NB4 (cell line): ENCODE data around the gene RAB20.

ENCODE experiments used
- DNase-seq: peaks from one replicate; pipeline ENCODE4 v3.0.0; 2010; ENCODE audit warnings: low read depth
- H3K4me3 ChIP-seq: one replicate; pipeline ENCODE4 v1.5.1; 2011; ENCODE audit warnings: mild to moderate bottlenecking, low read depth, low read length, moderate library complexity
- MYC ChIP-seq: IDR thresholded peaks from 2 replicates; pipeline ENCODE4 v1.6.1; 2011; ENCODE audit warnings: low read depth, low read length
- POLR2A ChIP-seq: IDR thresholded peaks from 2 replicates; pipeline ENCODE4 v1.6.1; 2011; ENCODE audit warnings: mild to moderate bottlenecking; ENCODE audit not compliant: insufficient read length; ENCODE audit errors: extremely low read depth
- TF ChIP-seq, protein P1 (sequence below): IDR thresholded peaks from 2 replicates; pipeline ENCODE4 v1.6.1; 2011; ENCODE audit warnings: low read depth, low read length
- TF ChIP-seq, protein P2 (sequence below): IDR thresholded peaks from one replicate; pipeline ENCODE4 v1.5.1; 2012; ENCODE audit warnings: low read depth, low read length

The RAB20 gene

DNA sequence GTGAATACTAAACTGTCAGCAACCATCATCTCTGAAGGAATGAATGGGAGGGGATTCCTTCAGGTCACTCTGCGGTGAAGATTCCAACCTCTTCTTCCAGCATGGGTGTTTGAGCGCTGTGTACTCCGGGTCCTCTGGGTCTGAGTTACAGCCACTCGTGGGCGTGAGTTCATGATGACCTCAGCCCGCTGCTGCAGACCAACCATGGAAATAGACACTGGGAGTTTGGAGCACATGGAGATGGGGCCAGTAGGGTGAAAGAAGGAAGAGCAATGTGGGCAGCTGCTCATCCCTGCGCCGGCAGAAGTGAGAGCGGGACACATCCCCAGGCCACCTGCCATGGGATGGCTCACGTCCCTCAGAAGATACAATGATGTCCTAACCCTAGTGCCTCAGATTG lies 16.8 kb upstream of the RAB20 start:
- no peak overlapping the region for H3K4me3 ChIP-seq
- no peak for DNase-seq
- TF ChIP-seq, protein P1, sequence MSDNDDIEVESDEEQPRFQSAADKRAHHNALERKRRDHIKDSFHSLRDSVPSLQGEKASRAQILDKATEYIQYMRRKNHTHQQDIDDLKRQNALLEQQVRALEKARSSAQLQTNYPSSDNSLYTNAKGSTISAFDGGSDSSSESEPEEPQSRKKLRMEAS = no peak
- no peak for TF ChIP-seq MYC

DNA sequence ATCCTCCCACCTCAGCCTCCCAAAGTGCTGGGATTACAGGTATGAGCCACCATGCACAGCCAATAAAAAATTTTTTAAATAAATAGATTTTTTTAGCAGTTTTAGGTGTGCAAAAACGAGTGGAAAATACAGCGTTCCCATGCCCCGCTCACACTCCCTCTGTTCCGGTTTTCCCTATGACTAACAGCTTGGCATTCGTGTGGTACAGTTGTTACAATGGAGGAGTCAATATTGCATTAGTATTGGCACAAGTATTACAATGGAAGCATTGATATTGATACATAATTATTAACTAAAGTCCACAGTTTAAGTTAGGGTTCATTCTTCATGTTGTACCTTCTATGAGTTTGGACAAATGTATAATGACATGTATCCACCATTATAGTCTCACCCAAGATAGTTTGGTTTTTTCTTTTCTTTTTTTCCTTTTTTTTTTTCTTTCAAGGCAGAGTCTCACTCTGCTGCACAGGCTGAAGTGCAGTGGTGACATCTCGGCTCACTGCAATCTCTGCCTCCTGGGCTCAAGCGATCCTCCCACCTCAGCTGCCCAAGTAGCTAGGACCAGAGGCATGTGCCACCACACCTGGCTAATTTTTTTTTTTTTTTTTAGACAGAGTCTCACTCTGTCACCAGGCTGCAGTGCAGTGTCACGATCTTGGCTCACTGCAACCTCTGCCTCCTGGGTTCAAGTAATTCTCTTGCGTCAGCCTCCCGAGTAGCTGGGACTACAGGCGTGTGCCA lies 15.4 kb upstream of the RAB20 start:
- H3K4me3 ChIP-seq = no peak overlapping the region
- DNase-seq = no peak
- TF ChIP-seq, protein P1 = no peak
- no peak for TF ChIP-seq POLR2A

DNA sequence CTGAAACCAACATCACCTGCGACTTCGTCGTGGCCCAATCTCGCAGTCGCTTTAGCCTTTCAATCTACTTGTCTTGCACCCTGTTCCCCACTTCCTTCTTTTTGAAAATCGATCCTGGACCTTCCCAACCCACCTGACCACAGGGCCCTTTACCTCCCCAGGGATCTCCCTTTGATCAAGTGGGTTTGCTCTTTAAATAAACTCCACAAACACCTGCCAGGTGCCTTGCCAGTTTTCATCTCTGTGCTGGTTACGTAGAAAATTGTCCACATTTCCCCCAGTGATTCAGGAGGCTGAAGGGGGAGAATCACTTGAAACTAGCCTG lies 14.5 kb upstream of the RAB20 start:
- no peak overlapping the region for H3K4me3 ChIP-seq
- TF ChIP-seq, protein P1 = no peak
- TF ChIP-seq POLR2A = no peak
- TF ChIP-seq MYC = no peak
- TF ChIP-seq, protein P2, sequence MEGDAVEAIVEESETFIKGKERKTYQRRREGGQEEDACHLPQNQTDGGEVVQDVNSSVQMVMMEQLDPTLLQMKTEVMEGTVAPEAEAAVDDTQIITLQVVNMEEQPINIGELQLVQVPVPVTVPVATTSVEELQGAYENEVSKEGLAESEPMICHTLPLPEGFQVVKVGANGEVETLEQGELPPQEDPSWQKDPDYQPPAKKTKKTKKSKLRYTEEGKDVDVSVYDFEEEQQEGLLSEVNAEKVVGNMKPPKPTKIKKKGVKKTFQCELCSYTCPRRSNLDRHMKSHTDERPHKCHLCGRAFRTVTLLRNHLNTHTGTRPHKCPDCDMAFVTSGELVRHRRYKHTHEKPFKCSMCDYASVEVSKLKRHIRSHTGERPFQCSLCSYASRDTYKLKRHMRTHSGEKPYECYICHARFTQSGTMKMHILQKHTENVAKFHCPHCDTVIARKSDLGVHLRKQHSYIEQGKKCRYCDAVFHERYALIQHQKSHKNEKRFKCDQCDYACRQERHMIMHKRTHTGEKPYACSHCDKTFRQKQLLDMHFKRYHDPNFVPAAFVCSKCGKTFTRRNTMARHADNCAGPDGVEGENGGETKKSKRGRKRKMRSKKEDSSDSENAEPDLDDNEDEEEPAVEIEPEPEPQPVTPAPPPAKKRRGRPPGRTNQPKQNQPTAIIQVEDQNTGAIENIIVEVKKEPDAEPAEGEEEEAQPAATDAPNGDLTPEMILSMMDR = no peak
- no peak for DNase-seq

DNA sequence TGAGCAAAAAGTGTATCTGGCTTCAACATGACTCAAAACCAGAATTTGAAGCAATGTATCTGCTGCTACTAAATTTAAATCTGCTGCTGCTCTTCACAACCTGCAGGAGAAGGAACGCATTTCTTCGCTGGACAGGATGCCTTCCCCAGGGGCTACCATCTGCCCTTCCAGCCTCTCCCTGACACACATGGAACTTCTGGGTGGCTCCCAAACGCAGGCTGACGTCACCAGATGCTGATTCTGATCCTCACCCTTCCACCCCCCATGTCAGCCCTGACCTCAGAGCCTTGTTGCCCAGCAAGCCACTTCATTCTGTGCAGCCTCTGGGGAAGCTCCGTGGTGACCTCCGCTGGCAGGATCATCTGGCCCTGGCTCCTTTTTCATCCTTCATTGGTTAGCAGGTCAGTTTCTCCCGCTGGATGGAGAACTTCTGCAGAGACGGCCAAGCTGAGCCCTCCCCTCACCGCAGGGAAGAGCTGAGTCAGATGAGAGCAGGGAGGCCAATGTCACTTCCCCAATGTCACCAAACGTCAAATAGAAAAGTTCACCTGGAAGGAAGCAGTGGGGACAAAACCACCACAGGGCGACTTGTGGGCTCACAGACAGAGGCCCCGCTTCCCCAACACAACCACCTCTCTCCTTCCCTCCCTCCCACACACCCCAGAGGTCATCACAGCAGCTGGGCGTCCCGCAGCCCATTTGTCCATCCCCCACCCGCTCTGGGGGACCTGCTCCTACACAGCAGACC lies 14.0 kb upstream of the RAB20 start:
- TF ChIP-seq POLR2A (no peak), MYC (peak; percentile 22; the same call in 1 of the 2 replicates)
- TF ChIP-seq, protein P1 = 0 out of 2 replicates have a peak, but pooled peaks have one; percentile 45
- H3K4me3 ChIP-seq = no peak overlapping the region
- peak; percentile 88 for DNase-seq

DNA sequence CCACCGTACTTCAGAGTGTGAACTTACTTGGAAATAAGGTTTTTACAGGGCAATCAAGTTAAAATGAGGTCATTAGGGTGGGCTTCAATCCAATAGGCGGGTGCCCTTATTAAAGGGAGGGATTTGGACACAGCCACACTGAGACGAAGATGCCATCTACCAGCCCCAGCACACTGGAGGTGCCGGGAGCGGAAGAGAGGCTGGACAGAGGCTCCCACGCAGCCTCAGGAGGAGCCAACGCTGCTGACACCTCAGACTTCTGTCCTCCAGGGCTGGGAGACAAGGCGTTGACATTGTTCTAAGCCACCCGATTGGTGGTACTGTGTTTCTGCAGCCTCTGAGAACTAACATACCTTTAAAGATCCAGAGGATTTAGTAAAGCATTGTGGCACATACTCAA lies 12.6 kb upstream of the RAB20 start:
- DNase-seq = peak; percentile 42
- H3K4me3 ChIP-seq = no peak overlapping the region
- TF ChIP-seq POLR2A (no peak), MYC (no peak)
- TF ChIP-seq, protein P2 = no peak
- TF ChIP-seq, protein P1 = no peak

DNA sequence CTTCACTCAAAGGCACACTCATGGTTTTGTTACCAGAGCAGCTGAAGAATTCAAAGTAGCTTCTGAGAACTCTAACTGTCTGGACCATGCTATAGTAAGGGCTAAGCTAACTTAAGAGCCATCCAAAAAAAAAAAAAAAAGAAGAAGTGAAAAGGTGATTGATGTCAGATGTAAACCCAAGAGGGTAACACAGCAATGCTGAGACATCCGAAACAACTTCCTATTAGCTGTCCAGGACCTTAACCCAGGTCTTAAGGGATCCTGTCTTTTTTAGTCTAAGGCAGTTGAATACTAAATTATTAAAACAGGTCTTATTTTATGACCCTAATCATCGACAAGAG lies 11.2 kb upstream of the RAB20 start:
- no peak for DNase-seq
- TF ChIP-seq, protein P2 = no peak
- no peak for TF ChIP-seq POLR2A
- no peak for TF ChIP-seq MYC
- TF ChIP-seq, protein P1 = no peak
- no peak overlapping the region for H3K4me3 ChIP-seq
